Measurements from ENCODE around the gene ARRB1.

The ARRB1 gene

DNA sequence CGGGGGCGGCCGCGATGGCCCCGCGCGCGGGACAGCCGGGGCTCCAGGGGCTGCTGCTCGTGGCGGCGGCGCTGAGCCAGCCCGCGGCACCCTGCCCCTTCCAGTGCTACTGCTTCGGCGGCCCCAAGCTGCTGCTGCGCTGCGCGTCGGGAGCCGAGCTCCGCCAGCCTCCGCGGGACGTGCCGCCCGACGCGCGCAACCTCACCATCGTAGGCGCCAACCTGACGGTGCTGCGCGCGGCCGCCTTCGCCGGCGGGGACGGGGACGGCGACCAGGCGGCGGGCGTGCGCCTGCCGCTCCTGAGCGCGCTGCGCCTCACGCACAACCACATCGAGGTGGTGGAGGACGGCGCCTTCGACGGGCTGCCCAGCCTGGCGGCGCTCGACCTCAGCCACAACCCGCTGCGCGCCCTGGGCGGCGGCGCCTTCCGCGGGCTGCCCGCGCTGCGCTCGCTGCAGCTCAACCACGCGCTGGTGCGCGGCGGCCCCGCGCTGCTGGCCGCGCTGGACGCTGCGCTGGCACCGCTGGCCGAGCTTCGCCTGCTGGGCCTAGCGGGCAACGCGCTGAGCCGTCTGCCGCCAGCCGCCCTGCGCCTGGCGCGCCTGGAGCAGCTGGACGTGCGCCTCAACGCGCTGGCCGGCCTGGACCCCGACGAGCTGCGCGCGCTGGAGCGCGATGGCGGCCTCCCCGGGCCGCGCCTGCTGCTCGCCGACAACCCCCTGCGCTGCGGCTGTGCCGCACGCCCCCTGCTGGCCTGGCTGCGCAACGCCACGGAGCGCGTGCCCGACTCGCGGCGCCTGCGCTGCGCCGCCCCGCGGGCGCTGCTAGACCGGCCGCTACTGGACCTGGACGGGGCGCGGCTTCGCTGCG lies 110.2 kb downstream of the ARRB1 start:
- Histone ChIP-seq H3K9me3 (ENCODE audit: control insufficient read depth, insufficient read depth, low read depth, low read length) (no peaks in the 10 kb centered on the region), H3K4me1 (ENCODE audit: control insufficient read depth, insufficient read depth, low read length) (no peaks in the 10 kb centered on the region), H3K4me3 (ENCODE audit: low read depth, low read length) (peak overlapping the region; percentile 49), H3K36me3 (ENCODE audit: control insufficient read depth in 2 of 2, insufficient read depth in 1 of 2, low read length in 2 of 2) (no peaks in the 10 kb centered on the region), H3K27ac (ENCODE audit: extremely low read depth, low read depth, low read length) (no peak overlapping the region; the same call in 1 of the 2 replicates)
- peak; percentile 77 for TF ChIP-seq ZNF37A (tag by site-specific recombination; IDR thresholded peaks at IDR 0.05)
- TF ChIP-seq TRIM28 (IDR thresholded peaks at IDR 0.05; ENCODE audit: borderline replicate concordance, low read length) = peak; percentile 54; the same call in 1 of the 2 replicates
- 0 out of 2 replicates have a peak, but pooled peaks have one; percentile 34 for TF ChIP-seq ZNF660 (tag by site-specific recombination; IDR thresholded peaks at IDR 0.05)
- TF ChIP-seq, protein P1, sequence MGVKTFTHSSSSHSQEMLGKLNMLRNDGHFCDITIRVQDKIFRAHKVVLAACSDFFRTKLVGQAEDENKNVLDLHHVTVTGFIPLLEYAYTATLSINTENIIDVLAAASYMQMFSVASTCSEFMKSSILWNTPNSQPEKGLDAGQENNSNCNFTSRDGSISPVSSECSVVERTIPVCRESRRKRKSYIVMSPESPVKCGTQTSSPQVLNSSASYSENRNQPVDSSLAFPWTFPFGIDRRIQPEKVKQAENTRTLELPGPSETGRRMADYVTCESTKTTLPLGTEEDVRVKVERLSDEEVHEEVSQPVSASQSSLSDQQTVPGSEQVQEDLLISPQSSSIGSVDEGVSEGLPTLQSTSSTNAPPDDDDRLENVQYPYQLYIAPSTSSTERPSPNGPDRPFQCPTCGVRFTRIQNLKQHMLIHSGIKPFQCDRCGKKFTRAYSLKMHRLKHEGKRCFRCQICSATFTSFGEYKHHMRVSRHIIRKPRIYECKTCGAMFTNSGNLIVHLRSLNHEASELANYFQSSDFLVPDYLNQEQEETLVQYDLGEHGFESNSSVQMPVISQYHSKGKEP (tag by site-specific recombination; IDR thresholded peaks at IDR 0.05) = 0 out of 2 replicates have a peak, but pooled peaks have one; percentile 4
- TF ChIP-seq ZNF416 (tag by site-specific recombination; IDR thresholded peaks at IDR 0.05) = no peak
- no peak for TF ChIP-seq ZNF596 (tag by site-specific recombination; IDR thresholded peaks at IDR 0.05)
- TF ChIP-seq, protein P2, sequence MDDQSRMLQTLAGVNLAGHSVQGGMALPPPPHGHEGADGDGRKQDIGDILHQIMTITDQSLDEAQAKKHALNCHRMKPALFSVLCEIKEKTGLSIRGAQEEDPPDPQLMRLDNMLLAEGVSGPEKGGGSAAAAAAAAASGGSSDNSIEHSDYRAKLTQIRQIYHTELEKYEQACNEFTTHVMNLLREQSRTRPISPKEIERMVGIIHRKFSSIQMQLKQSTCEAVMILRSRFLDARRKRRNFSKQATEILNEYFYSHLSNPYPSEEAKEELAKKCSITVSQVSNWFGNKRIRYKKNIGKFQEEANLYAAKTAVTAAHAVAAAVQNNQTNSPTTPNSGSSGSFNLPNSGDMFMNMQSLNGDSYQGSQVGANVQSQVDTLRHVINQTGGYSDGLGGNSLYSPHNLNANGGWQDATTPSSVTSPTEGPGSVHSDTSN (CRISPR knock-in tag; IDR thresholded peaks at IDR 0.05) = peak; percentile 22; the same call in 1 of the 2 replicates
- ChIA-PET POLR2A (interaction anchor here (0.6 to 1.6 kb wide), 2 partner anchors 86 to 748 kb away, joined by 4 read pairs; partner anchors contain the start of gene LIPT2), CTCF (interaction anchor here (0.7 to 5.4 kb wide), 32 partner anchors 9 to 988 kb away, joined by 3 to 59 read pairs (median 4); partner anchors contain the start of gene SLCO2B1)

DNA sequence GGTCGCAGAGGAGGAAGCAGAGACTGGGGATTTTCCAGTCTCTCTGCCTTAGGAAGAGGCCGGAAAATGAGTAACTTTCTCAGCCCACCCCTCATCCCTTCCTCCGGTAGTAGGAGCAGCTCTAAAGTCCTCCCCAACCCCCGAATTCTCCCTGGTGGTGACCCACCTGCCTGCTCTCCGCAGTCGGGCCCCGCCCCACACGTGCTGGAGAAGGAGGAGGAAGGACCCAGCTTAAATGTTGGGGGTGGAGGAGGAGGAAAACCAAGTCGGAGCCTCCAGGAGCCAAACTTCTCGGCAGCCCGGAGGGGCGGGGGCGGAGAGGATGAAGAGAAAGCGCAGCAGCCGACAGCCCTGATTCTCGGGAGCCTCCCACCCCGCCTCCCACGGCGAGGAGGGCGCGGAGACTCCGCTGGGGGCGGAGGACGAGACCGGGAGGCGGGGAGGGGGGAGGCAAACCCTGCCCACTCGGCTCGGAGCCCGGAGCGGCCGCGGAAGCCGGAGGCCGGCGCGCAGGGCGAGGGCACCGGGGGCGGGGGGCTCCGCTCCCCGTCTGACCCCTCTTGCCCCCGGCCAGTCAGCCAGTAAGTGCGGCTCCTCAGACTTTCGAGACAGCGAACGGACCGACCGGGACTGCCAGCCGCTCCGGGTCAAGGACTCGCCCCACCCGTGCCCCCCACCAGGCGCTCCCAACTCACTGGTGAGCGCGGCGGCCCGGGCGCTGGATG lies 111.0 kb downstream of the ARRB1 start, which contains the start of gene TPBGL:
Gene TPBGL, plus strand, starts transcription at position 464 of the 725 bp plus-strand sequence. CDS start 276 bp downstream, outside the sequence.
- Histone ChIP-seq H3K27ac (ENCODE audit: extremely low read depth, low read depth, low read length) (no peak within 1 kb of the TSS; the same call in 1 of the 2 replicates), H3K36me3 (ENCODE audit: control insufficient read depth in 2 of 2, insufficient read depth in 1 of 2, low read length in 2 of 2) (no peaks in the 10 kb centered on the region)
- CTCF ChIA-PET = interaction anchor here (0.8 to 5.4 kb wide), 18 partner anchors 8 to 311 kb away, joined by 3 to 59 read pairs (median 10); no protein-coding TSS in a partner anchor
- TF ChIP-seq BCL11B (tag by site-specific recombination; IDR thresholded peaks at IDR 0.05; ENCODE audit: low read depth) (no peak), ZXDB (tag by site-specific recombination; IDR thresholded peaks at IDR 0.05) (no peak), ZNF585B (tag by site-specific recombination; IDR thresholded peaks at IDR 0.05) (no peak), ZNF837 (tag by site-specific recombination; IDR thresholded peaks at IDR 0.05) (no peak), ZNF561 (tag by site-specific recombination; IDR thresholded peaks at IDR 0.05; ENCODE audit: borderline replicate concordance) (no peak), KLF7 (tag by site-specific recombination; IDR thresholded peaks at IDR 0.05; ENCODE audit: borderline replicate concordance) (no peak), ZNF19 (tag by site-specific recombination; IDR thresholded peaks at IDR 0.05; ENCODE audit: low read depth) (no peak), ZNF292 (tag by site-specific recombination; IDR thresholded peaks at IDR 0.05; ENCODE audit: borderline replicate concordance, low read depth) (no peak), ZBTB8A (tag by site-specific recombination; IDR thresholded peaks at IDR 0.05) (0 out of 2 replicates have a peak, but pooled peaks have one; percentile 18)
- TF ChIP-seq, protein P3, sequence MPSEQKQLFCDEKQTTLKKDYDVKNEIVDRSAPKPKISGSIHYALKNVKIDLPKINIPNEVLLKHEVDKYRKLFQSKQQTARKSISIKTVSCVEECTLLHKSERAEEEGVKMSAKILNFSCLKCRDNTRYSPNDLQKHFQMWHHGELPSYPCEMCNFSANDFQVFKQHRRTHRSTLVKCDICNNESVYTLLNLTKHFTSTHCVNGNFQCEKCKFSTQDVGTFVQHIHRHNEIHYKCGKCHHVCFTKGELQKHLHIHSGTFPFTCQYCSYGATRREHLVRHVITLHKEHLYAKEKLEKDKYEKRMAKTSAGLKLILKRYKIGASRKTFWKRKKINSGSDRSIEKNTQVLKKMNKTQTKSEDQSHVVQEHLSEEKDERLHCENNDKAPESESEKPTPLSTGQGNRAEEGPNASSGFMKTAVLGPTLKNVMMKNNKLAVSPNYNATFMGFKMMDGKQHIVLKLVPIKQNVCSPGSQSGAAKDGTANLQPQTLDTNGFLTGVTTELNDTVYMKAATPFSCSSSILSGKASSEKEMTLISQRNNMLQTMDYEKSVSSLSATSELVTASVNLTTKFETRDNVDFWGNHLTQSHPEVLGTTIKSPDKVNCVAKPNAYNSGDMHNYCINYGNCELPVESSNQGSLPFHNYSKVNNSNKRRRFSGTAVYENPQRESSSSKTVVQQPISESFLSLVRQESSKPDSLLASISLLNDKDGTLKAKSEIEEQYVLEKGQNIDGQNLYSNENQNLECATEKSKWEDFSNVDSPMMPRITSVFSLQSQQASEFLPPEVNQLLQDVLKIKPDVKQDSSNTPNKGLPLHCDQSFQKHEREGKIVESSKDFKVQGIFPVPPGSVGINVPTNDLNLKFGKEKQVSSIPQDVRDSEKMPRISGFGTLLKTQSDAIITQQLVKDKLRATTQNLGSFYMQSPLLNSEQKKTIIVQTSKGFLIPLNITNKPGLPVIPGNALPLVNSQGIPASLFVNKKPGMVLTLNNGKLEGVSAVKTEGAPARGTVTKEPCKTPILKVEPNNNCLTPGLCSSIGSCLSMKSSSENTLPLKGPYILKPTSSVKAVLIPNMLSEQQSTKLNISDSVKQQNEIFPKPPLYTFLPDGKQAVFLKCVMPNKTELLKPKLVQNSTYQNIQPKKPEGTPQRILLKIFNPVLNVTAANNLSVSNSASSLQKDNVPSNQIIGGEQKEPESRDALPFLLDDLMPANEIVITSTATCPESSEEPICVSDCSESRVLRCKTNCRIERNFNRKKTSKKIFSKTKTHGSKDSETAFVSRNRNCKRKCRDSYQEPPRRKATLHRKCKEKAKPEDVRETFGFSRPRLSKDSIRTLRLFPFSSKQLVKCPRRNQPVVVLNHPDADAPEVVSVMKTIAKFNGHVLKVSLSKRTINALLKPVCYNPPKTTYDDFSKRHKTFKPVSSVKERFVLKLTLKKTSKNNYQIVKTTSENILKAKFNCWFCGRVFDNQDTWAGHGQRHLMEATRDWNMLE (tag by site-specific recombination; conservative IDR thresholded peaks at IDR 0.05; ENCODE audit: low read depth) = no peak
- TF ChIP-seq, protein P4, sequence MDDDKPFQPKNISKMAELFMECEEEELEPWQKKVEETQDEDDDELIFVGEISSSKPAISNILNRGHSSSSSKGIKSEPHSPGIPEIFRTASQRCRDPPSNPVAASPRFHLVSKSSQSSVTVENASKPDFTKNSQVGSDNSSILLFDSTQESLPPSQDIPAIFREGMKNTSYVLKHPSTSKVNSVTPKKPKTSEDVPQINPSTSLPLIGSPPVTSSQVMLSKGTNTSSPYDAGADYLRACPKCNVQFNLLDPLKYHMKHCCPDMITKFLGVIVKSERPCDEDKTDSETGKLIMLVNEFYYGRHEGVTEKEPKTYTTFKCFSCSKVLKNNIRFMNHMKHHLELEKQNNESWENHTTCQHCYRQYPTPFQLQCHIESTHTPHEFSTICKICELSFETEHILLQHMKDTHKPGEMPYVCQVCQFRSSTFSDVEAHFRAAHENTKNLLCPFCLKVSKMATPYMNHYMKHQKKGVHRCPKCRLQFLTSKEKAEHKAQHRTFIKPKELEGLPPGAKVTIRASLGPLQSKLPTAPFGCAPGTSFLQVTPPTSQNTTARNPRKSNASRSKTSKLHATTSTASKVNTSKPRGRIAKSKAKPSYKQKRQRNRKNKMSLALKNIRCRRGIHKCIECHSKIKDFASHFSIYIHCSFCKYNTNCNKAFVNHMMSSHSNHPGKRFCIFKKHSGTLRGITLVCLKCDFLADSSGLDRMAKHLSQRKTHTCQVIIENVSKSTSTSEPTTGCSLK (tag by site-specific recombination; IDR thresholded peaks at IDR 0.05) = no peak
- TF ChIP-seq, protein P5, sequence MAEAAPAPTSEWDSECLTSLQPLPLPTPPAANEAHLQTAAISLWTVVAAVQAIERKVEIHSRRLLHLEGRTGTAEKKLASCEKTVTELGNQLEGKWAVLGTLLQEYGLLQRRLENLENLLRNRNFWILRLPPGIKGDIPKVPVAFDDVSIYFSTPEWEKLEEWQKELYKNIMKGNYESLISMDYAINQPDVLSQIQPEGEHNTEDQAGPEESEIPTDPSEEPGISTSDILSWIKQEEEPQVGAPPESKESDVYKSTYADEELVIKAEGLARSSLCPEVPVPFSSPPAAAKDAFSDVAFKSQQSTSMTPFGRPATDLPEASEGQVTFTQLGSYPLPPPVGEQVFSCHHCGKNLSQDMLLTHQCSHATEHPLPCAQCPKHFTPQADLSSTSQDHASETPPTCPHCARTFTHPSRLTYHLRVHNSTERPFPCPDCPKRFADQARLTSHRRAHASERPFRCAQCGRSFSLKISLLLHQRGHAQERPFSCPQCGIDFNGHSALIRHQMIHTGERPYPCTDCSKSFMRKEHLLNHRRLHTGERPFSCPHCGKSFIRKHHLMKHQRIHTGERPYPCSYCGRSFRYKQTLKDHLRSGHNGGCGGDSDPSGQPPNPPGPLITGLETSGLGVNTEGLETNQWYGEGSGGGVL (tag by site-specific recombination; IDR thresholded peaks at IDR 0.05) = peak; percentile 82

More for the DNA sequence above, 111.0 kb downstream of the ARRB1 start, which contains the start of gene TPBGL:
- POLR2A ChIA-PET = no interaction called here
- Histone ChIP-seq H3K4me1 (ENCODE audit: control insufficient read depth, insufficient read depth, low read length) (no peaks in the 10 kb centered on the region), H3K9me3 (ENCODE audit: control insufficient read depth, insufficient read depth, low read depth, low read length) (no peaks in the 10 kb centered on the region), H3K4me3 (ENCODE audit: low read depth, low read length) (peak within 1 kb of the TSS; percentile 34)
